ENCODE data around the gene FREM1. TPM values are rescaled to one million over a fixed set of nuclear protein-coding genes. Genes with fewer than 3 reads are reported as not detected.

Gene FREM1
- total RNA-seq, 1 experiment from 2014 or later = 1.2 TPM

- Histone ChIP-seq H3K36me3 (ENCODE audit: low read depth, low read length) (no peaks in the 10 kb centered on the region), H3K9me3 (ENCODE audit: low read length) (no peaks in the 10 kb centered on the region), H3F3A (ENCODE audit: low read length, unreplicated experiment) (no peaks in the 10 kb centered on the region), H3K4me3 (ENCODE audit: low read length) (no peak overlapping the region), H2AFZ (ENCODE audit: low read length) (no peak overlapping the region), H3K9ac (ENCODE audit: low read length) (no peak overlapping the region), H3K9me2 (replicated peaks; ENCODE audit: low read length) (no peaks in the 10 kb centered on the region), H4K20me1 (ENCODE audit: low read length) (no peaks in the 10 kb centered on the region), H3K4me2 (ENCODE audit: low read length) (no peak overlapping the region), H3K79me2 (ENCODE audit: low read length) (no peaks in the 10 kb centered on the region), H3K27ac (ENCODE audit: low read length) (no peak overlapping the region), H3K27me3 (ENCODE audit: low read length) (no peaks in the 10 kb centered on the region), H3K4me1 (ENCODE audit: insufficient read depth, low read length) (no peaks in the 10 kb centered on the region)
- DNase-seq = no peak
- ATAC-seq = no peak
- ChIA-PET POLR2A (ENCODE audit: unreplicated experiment) (no interaction called here), CTCF (no interaction called here)
- no peak for TF ChIP-seq CTCF (conservative IDR thresholded peaks at IDR 0.05; ENCODE audit: low read depth, low read length)
- TF ChIP-seq EZH2phosphoT487 (IDR thresholded peaks at IDR 0.05; ENCODE audit: borderline replicate concordance, low read length) = no peak
- TF ChIP-seq EZH2 (IDR thresholded peaks at IDR 0.05; ENCODE audit: low read length, unreplicated experiment) = no peak
- BruUV-seq (replicated peaks) = no TSS peak
- intact Hi-C loops (cut with micrococcal nuclease) = no loop called here
Observed at GRCh38 chr9:14868418-14868771, 41.8 kb downstream of the FREM1 start.

GRCh38 chr9:14866200-14866749, 44.0 kb downstream of the FREM1 start:
- Histone ChIP-seq H3K4me3 (ENCODE audit: low read length) (no peak overlapping the region), H3F3A (ENCODE audit: low read length, unreplicated experiment) (no peaks in the 10 kb centered on the region), H3K36me3 (ENCODE audit: low read depth, low read length) (no peaks in the 10 kb centered on the region), H2AFZ (ENCODE audit: low read length) (no peak overlapping the region), H3K9me3 (ENCODE audit: low read length) (no peaks in the 10 kb centered on the region), H3K27ac (ENCODE audit: low read length) (no peak overlapping the region), H3K4me2 (ENCODE audit: low read length) (no peak overlapping the region), H4K20me1 (ENCODE audit: low read length) (no peaks in the 10 kb centered on the region), H3K4me1 (ENCODE audit: insufficient read depth, low read length) (no peaks in the 10 kb centered on the region), H3K27me3 (ENCODE audit: low read length) (no peaks in the 10 kb centered on the region), H3K9me2 (replicated peaks; ENCODE audit: low read length) (no peaks in the 10 kb centered on the region), H3K9ac (ENCODE audit: low read length) (no peak overlapping the region), H3K79me2 (ENCODE audit: low read length) (no peaks in the 10 kb centered on the region)
- no peak for ATAC-seq
- POLR2A ChIA-PET (ENCODE audit: unreplicated experiment) = no interaction called here
- CTCF ChIA-PET = no interaction called here
- no peak for DNase-seq
- TF ChIP-seq EZH2phosphoT487 (IDR thresholded peaks at IDR 0.05; ENCODE audit: borderline replicate concordance, low read length) = no peak
- no peak for TF ChIP-seq EZH2 (IDR thresholded peaks at IDR 0.05; ENCODE audit: low read length, unreplicated experiment)
- TF ChIP-seq CTCF (conservative IDR thresholded peaks at IDR 0.05; ENCODE audit: low read depth, low read length) = no peak
- BruUV-seq (replicated peaks) = no TSS peak
- intact Hi-C loops (cut with micrococcal nuclease) = no loop called here

GRCh38 chr9:14864309-14864708, 45.9 kb downstream of the FREM1 start:
- intact Hi-C loops (cut with micrococcal nuclease) = no loop called here
- H3K79me2 ChIP-seq (ENCODE audit: low read length) = no peaks in the 10 kb centered on the region
- ATAC-seq = no peak
- no peaks in the 10 kb centered on the region for H3F3A ChIP-seq (ENCODE audit: low read length, unreplicated experiment)
- H2AFZ ChIP-seq (ENCODE audit: low read length) = no peak overlapping the region
- H3K4me1 ChIP-seq (ENCODE audit: insufficient read depth, low read length) = no peaks in the 10 kb centered on the region
- BruUV-seq (replicated peaks) = no TSS peak
- no peak overlapping the region for H3K27ac ChIP-seq (ENCODE audit: low read length)
- no peak for TF ChIP-seq CTCF (conservative IDR thresholded peaks at IDR 0.05; ENCODE audit: low read depth, low read length)
- TF ChIP-seq EZH2phosphoT487 (IDR thresholded peaks at IDR 0.05; ENCODE audit: borderline replicate concordance, low read length) = no peak
- TF ChIP-seq EZH2 (IDR thresholded peaks at IDR 0.05; ENCODE audit: low read length, unreplicated experiment) = no peak
- no peaks in the 10 kb centered on the region for H3K27me3 ChIP-seq (ENCODE audit: low read length)
- no peak overlapping the region for H3K4me2 ChIP-seq (ENCODE audit: low read length)
- no peaks in the 10 kb centered on the region for H3K9me3 ChIP-seq (ENCODE audit: low read length)
- DNase-seq = no peak
- H3K9me2 ChIP-seq (replicated peaks; ENCODE audit: low read length) = no peaks in the 10 kb centered on the region
- no peak overlapping the region for H3K4me3 ChIP-seq (ENCODE audit: low read length)
- no peaks in the 10 kb centered on the region for H4K20me1 ChIP-seq (ENCODE audit: low read length)
- no peaks in the 10 kb centered on the region for H3K36me3 ChIP-seq (ENCODE audit: low read depth, low read length)
- no peak overlapping the region for H3K9ac ChIP-seq (ENCODE audit: low read length)
- ChIA-PET POLR2A (ENCODE audit: unreplicated experiment) (no interaction called here), CTCF (no interaction called here)

Measured in PC-3 (cell line).